DMS 273 treated with DMSO at 0.1 percent for 48 hours (cell line): ENCODE measurements around the gene CCDC85A.

ENCODE experiments used
- DNase-seq: peaks from one replicate; lab custom pipeline; 2025; lab: John Stamatoyannopoulos, UW

Gene CCDC85A

DNA sequence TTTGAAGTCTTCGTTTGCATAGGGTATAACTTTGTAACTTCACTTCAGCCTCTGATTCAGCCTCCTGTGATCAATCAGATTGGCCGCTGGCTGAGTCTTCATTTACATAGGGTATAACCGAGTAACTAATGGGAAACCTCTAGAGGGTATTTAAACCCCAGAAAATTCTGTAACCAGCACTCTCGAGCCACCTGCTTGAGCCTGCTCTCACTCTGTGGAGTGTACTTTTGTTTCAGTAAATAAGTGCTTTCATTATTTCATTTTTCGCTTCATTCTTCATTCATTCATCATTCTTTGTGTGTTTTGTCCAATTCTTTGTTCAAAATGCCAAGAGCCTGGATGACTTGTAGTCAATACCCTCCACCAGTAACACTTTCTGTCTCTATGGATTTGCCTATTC is 56.4 kb downstream of the CCDC85A start:
- DNase-seq: no peak

GRCh38 chr2:56244506-56244905 is 60.7 kb downstream of the CCDC85A start:
- no peak for DNase-seq

DNA sequence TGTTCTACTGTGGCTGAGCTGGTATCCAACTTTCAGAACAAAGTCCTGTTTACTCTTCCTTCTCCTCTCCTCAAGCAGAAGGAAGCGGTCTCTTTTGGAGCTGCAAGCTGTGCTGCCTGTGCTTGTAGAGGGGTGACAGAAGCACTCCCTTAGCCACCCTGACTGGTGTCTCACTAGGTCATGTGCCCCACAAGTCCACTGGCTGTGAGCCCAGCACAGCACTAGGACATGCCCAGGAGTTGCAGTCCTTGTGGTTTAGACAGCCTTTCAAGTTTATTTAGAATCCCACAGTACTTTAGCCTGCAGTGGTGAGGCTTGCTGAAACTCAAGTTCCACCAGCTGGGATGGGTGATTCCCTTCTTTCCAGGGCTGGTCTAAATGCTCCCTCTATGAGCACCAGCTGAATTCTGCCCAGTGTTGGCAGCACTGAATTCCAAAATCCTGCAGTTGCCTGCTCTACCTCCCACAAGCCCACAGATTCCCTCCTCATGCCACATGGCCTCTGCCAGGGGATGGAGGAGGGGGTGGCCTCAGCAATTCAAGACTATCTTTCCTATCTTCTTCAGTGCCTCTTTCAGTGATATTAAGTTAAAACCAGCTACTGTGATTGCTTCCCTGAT is 61.2 kb downstream of the CCDC85A start:
- DNase-seq: no peak

GRCh38 chr2:56248965-56249742 is 65.4 kb downstream of the CCDC85A start:
- DNase-seq: no peak

GRCh38 chr2:56250153-56250729 is 66.5 kb downstream of the CCDC85A start:
- no peak for DNase-seq

- no peak for DNase-seq
These were observed 76.6 kb downstream of the CCDC85A start for GRCh38 chr2:56260415-56260814.

DNA sequence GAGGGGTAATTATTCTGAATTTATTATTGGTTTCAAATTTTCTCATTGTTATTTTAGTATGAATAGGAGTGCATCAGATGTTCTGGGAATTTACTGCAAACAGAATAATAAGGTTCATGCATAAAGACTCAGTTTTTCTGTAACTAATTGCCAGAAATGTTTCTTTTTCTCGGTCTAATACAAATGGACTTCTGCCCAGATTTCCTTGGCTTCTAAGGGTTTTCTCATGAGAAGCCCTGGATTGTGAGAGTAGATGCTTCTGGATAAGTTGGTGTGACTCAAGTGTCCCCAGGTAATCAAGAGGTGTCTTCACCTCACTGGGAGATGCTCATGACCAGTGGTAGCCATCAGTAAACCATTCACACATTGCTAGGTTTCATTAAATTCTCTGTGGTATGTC is 78.5 kb downstream of the CCDC85A start:
- no peak for DNase-seq

- no peak for DNase-seq
These were observed 80.1 kb downstream of the CCDC85A start for GRCh38 chr2:56263876-56264275.

DNA sequence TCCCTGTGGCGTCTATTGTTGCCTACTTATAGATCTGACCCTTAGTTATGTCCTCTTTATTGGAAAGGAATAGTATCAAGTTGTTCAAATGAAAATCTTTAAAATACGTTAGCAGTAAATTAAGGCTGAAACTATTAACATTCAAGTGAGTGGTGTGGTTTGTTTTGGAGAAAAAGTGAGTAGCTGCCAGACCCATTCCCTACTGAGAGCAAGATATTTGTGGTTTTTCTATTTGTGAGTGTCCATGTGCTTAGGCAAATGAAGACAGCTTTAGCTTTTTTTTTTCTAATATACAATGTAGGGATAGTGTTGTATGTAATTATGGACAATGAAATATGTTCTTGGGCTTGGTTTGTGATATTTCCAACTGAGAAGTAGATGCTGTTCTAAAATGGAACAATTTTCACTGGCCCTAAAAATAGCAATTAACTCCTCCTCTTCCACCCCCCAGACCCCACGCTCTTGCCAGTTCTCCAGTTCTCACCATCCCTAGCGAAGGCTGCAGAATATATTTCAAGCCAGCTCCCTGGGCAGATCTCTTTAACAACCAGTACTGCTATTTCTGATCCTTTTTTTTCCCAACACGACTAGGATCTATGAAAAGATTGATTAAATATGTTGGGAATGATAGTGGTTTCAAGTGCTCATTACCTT is 83.1 kb downstream of the CCDC85A start:
- no peak for DNase-seq

GRCh38 chr2:56267415-56267788 is 83.6 kb downstream of the CCDC85A start:
- DNase-seq: no peak

GRCh38 chr2:56268856-56269255 is 85.1 kb downstream of the CCDC85A start:
- no peak for DNase-seq

- DNase-seq: no peak
These were observed 87.5 kb downstream of the CCDC85A start for GRCh38 chr2:56271275-56271674.

- no peak for DNase-seq
These were observed 101.4 kb downstream of the CCDC85A start for GRCh38 chr2:56285224-56285623.

- no peak for DNase-seq
These were observed 103.1 kb downstream of the CCDC85A start for GRCh38 chr2:56286936-56287335.

DNA sequence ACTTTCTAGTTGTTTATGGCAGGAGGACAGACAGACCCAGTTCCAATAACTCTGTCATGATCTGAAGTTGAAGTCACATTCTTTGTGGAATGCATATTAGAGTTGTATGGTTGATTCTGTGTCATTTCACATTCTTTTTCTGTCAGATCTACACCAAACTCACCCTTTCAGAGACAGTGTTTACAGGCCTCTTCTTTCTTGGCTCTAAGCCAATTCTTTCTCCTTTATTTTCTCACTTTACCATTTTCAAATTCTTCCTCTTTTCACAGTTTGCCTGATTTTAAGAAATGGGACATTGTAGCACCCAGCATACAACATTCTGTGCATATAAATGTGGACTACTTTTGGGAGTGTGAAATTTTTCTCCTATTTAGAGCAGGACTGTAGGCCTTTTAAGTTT is 103.7 kb downstream of the CCDC85A start:
- DNase-seq: no peak

- DNase-seq: no peak
These were observed 104.2 kb downstream of the CCDC85A start for GRCh38 chr2:56287974-56288373.

- DNase-seq: no peak
These were observed 105.2 kb downstream of the CCDC85A start for GRCh38 chr2:56288838-56289580.

DNA sequence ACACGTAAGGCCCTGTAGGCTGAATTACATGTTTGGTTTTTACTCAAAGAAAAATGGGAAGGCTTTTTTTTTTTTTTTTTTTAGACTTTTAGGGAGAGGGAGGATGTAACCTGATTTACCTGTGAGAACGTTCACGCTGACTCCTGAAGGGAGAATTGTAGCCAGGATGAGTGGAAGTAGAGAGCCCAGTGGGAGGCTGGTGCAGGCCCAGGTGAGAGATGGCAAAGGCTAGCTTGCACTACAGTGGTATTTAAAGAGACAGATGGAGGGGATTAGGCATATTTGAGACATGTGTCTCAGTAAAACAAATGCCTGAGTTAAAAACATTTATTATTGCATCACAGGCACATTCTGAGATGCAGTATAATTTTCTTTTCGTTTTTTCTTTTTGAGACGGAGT is 107.9 kb downstream of the CCDC85A start:
- DNase-seq: no peak

DNA sequence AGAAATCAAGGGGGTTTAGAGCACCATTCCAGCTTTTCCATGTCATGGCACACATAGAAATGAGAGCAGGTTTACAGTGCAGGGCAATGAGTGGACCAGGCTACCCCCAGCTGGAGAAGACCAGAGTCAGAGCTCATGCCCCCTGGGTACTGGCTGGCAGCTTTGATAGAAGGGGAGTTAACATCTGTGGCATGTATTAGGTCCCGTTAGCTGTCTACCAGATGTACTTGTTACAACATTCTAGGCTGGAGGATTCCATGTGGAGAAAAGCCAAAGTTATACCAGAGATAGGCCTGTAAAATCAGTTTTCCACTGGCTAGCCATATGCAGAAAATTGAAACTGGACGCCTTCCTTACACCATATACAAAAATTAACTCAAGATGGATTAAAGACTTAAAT is 109.2 kb downstream of the CCDC85A start:
- peak; percentile 15 for DNase-seq

GRCh38 chr2:56295666-56296065 is 111.9 kb downstream of the CCDC85A start:
- no peak for DNase-seq

DNA sequence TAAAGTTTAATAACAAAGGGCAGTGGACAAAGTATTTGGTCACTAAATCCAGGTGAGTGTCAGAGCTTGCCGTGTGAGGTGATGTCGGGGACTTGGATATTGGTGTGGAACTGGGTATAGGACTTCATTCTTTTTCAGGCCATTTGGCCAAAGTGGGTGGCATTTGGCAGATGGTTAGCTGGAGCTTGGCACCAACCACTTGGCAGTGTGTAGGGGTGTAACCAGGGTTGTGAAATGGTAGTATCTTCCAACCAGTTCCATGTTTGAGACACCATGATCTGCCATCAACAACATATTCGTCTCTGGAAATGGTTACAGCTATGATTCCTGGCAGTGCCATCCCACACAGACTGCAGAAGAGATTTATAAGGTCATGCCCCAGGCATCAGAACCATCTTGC is 113.9 kb downstream of the CCDC85A start:
- no peak for DNase-seq

GRCh38 chr2:56299171-56299691 is 115.4 kb downstream of the CCDC85A start:
- DNase-seq: no peak
